Stomach (tissue), 9 donors: Measurements from ENCODE around the gene COL27A1. TPM values are rescaled to one million over a fixed set of nuclear protein-coding genes. Genes with fewer than 3 reads are reported as not detected.

Source experiments
- DNase-seq, 2 donors: peaks; one replicate each; pipeline versions ENCODE4 v3.0.0 to v3.0.0-alpha.2; 2013 to 2019
- H3K27ac ChIP-seq, 5 donors: fragments of 200-600 bp in 4 of 5; sonication (generic) in 4 of 5; one replicate each; pipeline ENCODE4 v1.5.1; 2013 to 2019; ENCODE audit warnings: mild to moderate bottlenecking in 1 of 5, moderate library complexity in 1 of 5
- H3K27me3 ChIP-seq, 3 donors: fragments of 200-600 bp; sonication (generic); one replicate each; pipeline ENCODE4 v1.5.1; 2017 to 2019; ENCODE audit warnings: mixed run types in 1 of 3
- H3K36me3 ChIP-seq, 4 donors: fragments of 200-600 bp; sonication (generic); 1 replicate in 3 of 4; 2 replicates in 1 of 4; pipeline ENCODE4 v1.5.1; 2016 to 2019
- H3K4me1 ChIP-seq, 4 donors: fragments of 200-600 bp; sonication (generic); one replicate each; pipeline ENCODE4 v1.5.1; 2016 to 2019
- H3K4me3 ChIP-seq, 4 donors: fragments of 200-600 bp; sonication (generic) in 3 of 4; one replicate each; pipeline ENCODE4 v1.5.1; 2016 to 2019; ENCODE audit warnings: mild to moderate bottlenecking in 1 of 4
- H3K9me3 ChIP-seq, 4 donors: fragments of 200-600 bp; sonication (generic); one replicate each; pipeline ENCODE4 v1.5.1; 2016 to 2019
- CTCF ChIP-seq, 7 experiments: fragments of 450-650 bp in 4 of 7; fragments of 200-600 bp in 3 of 7; sonication (generic) in 3 of 7; IDR thresholded peaks; one replicate each; pipeline ENCODE4 v1.5.1; 2016 to 2019; ENCODE audit warnings: antibody characterized with exemption in 7 of 7, control low read depth in 2 of 7, mild to moderate bottlenecking in 1 of 7
- EP300 ChIP-seq: sonication (generic); formaldehyde crosslinking; IDR thresholded peaks from one replicate; pipeline ENCODE4 v1.6.1; 2017; ENCODE audit warnings: antibody characterized with exemption
- POLR2A ChIP-seq, 4 donors: fragments of 450-650 bp; IDR thresholded peaks; one replicate each; pipeline ENCODE4 v1.6.1; 2016; ENCODE audit warnings: antibody characterized with exemption in 4 of 4, control low read depth in 2 of 4, mild to moderate bottlenecking in 1 of 4, moderate library complexity in 1 of 4
- POLR2AphosphoS5 ChIP-seq, 3 donors: sonication (generic); formaldehyde crosslinking; IDR thresholded peaks; one replicate each; pipeline ENCODE4 v1.6.1; 2016; ENCODE audit warnings: antibody characterized with exemption in 3 of 3
- WGBS, 5 donors: extraction: QIAGEN DNeasy Blood & Tissue Kit in 3 of 5; methylation state at CpG; one replicate each; pipeline versions ENCODE4 v1.1.5 to v1.1.7; 2013 to 2018; 5-methylcytosine and 5-hydroxymethylcytosine counted together
- intact Hi-C: fragments of 100-400 bp; cut with DNase I; formaldehyde crosslinking; loops from one replicate; pipeline ENCODE4 v1.15.1; 2023; ENCODE audit warnings: low total_unique reads
- polyA plus RNA-seq, 3 donors: library from polyadenylated mRNA; stranded (reverse); fragments of 200-250 nt; gene quantifications; one replicate each; pipeline ENCODE4 v1.2.3, GENCODE V29; 2013
- total RNA-seq, 5 donors: library from RNA; depleted of rRNA; stranded (reverse); fragments of >200 nt; gene quantifications; one replicate each; pipeline versions ENCODE4 v1.1.0 to v1.2.3, GENCODE V29; 2014 to 2016
- donor health status: healthy with polysubstance abuse.
- donor health status: Bipolar disorder and iron deficiency.
- donor health status: healthy.

COL27A1 gene
- total and polyA plus RNA-seq, 8 donors = 2.9 to 26.3 (median 8.2) TPM

GRCh38 chr9:114310471-114311450 lies 155.4 kb downstream of the COL27A1 start:
- 86 to 89% (median 87%) methylated on average over 22 of the region's 22 CpGs for WGBS, 5 donors
- H3K4me3 ChIP-seq = no peak overlapping the region
- H3K4me1 ChIP-seq = peaks cover 0 to 9% (median 2%) of the 10 kb centered on the region in 4 donors
- intact Hi-C loops = no loop called here
- H3K27me3 ChIP-seq = no peaks in the 10 kb centered on the region
- H3K27ac ChIP-seq = no peak overlapping the region
- H3K9me3 ChIP-seq = no peaks in the 10 kb centered on the region
- TF ChIP-seq POLR2AphosphoS5 (IDR thresholded peaks at IDR 0.05) (no peak), EP300 (no peak), CTCF (IDR thresholded peaks at IDR 0.05) (no peak), POLR2A (IDR thresholded peaks at IDR 0.05) (no peak)
- peaks cover 0 to 20% (median 15%) of the 10 kb centered on the region in 4 donors for H3K36me3 ChIP-seq
- peak; percentile 6 to 20 for DNase-seq

GRCh38 chr9:114311571-114312512 lies 156.5 kb downstream of the COL27A1 start:
- whole genome bisulfite sequencing, 5 donors = 85 to 92% (median 90%) methylated on average over 28 of the region's 28 CpGs
- DNase-seq = peak; percentile 14 to 24
- Histone ChIP-seq H3K4me1 (peaks cover 0 to 8% (median 2%) of the 10 kb centered on the region in 4 donors), H3K27me3 (no peaks in the 10 kb centered on the region), H3K36me3 (peaks cover 0 to 19% (median 13%) of the 10 kb centered on the region in 4 donors), H3K27ac (no peak overlapping the region), H3K4me3 (no peak overlapping the region), H3K9me3 (no peaks in the 10 kb centered on the region)
- intact Hi-C loops = no loop called here
- TF ChIP-seq POLR2AphosphoS5 (IDR thresholded peaks at IDR 0.05) (no peak), POLR2A (IDR thresholded peaks at IDR 0.05) (no peak), CTCF (IDR thresholded peaks at IDR 0.05) (no peak), EP300 (no peak)

- H3K4me1 ChIP-seq = peaks cover 0 to 8% (median 2%) of the 10 kb centered on the region in 4 donors
- intact Hi-C loops = no loop called here
- TF ChIP-seq POLR2AphosphoS5 (IDR thresholded peaks at IDR 0.05) = no peak
- no peak for TF ChIP-seq POLR2A (IDR thresholded peaks at IDR 0.05)
- no peak for TF ChIP-seq EP300
- TF ChIP-seq CTCF (IDR thresholded peaks at IDR 0.05) = no peak
- peaks cover 0 to 14% (median 9%) of the 10 kb centered on the region in 4 donors for H3K36me3 ChIP-seq
- WGBS, 5 donors = 66 to 77% (median 68%) methylated on average over 8 of the region's 8 CpGs
- no peak overlapping the region for H3K27ac ChIP-seq
- H3K4me3 ChIP-seq = no peak overlapping the region
- DNase-seq = peak in 1 of 2 donors; percentile 15
- H3K27me3 ChIP-seq = no peaks in the 10 kb centered on the region
- H3K9me3 ChIP-seq = no peaks in the 10 kb centered on the region
Measured at GRCh38 chr9:114312513-114312875, 157.2 kb downstream of the COL27A1 start.

GRCh38 chr9:114313186-114313585 lies 157.8 kb downstream of the COL27A1 start:
- Histone ChIP-seq H3K27ac (no peak overlapping the region), H3K27me3 (no peaks in the 10 kb centered on the region), H3K4me3 (no peak overlapping the region), H3K9me3 (no peaks in the 10 kb centered on the region), H3K4me1 (peaks cover 0 to 8% (median 2%) of the 10 kb centered on the region in 4 donors), H3K36me3 (peaks cover 0 to 12% (median 7%) of the 10 kb centered on the region in 4 donors)
- intact Hi-C loops = no loop called here
- TF ChIP-seq CTCF (IDR thresholded peaks at IDR 0.05) (no peak), POLR2A (IDR thresholded peaks at IDR 0.05) (no peak), EP300 (no peak), POLR2AphosphoS5 (IDR thresholded peaks at IDR 0.05) (no peak)
- WGBS, 5 donors = 84 to 88% (median 86%) methylated on average over 8 of the region's 8 CpGs
- no peak for DNase-seq
